ENCODE data around the gene ALLC.
"Not testable (repeated sequence)": the region's sequence is repeated elsewhere in the genome, so short reads cannot be mapped to it uniquely, and the experiment has no call there.

The ALLC gene

DNA sequence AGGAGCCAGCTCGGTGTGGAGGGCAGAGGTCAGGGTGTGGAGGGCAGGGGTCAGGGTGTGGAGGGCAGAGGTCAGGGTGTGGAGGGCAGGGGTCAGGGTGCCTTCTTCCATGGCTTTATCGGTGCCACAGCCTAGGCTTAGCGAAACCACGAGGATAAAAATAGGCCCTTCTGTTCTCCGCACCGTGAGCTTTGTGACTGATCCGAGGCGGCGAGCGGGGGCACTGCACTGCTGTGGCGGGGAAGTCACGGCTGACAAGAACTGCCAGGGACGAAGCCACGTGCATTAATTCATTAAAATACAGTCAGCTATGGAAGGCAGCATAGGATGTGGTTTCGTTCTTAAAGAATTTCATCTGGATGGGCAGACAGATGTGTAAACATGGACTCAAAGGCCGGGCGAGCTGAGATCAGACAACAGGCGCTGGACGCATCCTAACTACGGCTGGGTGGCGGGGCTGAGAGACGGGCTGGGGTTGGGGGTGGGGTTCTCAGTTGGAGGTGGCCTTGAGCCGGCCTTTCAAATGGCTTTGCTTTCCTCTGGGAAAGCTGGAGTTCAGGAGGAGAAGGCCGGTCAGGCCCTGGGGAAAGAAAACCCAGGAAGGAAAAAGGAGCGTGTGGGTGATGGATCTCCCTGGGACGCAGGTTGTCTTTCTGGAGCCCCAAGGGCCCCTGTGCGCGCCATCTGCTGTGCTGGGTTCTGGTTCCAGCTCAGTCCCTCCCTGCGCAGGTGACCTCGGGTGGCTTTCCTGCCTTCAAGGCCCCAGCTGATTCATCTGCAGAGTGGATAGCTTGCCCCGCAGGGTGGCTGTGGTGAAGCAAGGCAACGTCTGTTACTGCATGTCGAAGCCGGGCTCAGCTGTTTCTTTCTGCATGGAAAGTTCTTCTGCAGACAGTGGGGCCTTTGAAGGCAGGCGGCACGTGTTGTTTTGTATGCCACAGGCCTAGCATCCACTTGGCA lies 958 bp upstream of the ALLC start:
- no peak for DNase-seq

DNA sequence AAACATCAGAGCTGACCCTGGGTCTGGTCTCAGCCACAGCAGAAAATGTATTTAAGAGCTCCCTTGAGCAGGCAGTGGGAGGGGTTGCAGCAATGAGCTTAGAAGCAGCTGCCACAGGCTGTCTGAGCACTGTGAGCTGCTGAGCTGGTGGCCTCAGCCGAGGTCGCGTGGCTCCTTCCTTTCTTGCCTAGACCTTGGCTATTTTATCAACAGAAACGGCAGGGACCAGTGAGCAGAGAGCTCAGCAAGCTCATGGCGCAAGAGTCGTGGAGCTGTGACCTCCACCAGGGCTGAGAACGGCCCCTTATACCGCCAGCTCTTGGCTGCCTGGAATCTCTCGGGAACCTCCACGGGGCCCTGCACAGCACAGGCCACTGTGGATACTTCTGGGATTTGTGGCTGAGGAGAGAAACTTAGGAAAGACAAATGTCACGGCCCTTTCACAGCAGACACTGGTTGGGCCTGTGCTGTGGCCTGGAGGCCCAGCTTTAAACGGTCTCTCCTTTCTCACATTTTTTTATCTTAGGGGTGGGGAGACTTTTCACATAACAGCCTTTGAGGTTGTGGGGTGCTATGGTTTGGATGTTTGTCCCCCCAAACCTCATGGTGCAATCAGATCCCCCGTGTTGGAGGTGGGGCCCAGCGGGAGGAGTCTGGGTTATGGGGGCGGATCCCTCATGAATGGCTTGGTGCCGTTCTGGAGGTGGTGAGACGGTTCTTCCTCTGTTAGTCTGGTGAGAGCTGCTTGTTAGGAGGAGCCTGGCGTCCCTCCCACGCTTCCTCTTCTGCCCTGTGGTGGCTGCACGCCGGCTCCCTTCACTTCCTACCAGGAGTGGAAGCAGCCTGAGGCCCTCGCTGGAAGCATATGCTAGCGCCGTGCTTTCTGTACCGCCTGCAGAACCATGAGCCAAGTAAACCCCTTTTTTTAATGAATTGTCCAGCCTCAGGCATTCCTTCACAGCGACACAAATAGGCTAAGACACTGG lies 1.7 kb downstream of the ALLC start:
- DNase-seq = no peak

DNA sequence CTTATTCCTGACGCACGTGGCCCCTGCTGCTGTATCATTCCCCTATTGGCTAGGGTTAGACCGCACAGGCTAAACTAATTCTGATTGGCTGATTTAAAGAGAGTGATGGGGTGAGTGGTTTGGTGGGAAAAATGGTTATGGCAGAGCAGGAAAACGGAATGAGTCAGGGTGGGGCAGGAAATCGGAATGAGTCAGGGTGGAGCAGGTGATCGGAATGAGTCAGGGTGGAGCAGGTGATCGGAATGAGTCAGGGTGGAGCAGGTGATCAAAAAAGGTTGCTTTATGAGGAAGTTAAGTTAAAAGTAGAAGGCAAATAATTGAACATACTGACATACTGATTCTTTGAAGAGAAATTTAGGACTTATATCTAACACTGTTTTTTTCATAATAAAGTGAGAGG lies 2.6 kb downstream of the ALLC start:
- not testable (repeated sequence) for DNase-seq

DNA sequence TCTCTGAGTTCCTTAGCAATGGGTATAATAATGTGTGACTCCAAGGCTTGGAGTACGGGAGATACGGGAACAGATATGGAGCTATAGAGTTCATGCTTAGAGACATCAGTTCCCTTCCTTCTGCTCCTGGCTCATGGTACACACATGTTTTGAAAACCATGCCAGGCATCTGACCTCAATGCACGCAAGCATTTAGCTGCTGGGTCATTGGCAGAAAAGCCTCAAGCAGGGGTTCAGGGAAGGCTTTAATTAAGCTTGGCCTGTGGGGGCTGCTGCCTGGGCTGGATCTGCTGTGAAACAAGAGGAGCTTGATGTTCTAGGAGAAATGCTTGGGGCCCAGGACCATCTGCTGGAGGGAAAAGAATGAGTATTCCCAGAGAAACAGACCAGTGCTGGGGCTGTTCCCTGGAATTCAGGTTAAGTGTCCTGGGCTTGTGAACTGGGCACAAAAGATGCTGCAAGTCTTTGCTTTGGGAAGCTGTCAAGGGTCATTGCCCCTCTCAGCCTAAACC lies 3.2 kb downstream of the ALLC start:
- no peak for DNase-seq

DNA sequence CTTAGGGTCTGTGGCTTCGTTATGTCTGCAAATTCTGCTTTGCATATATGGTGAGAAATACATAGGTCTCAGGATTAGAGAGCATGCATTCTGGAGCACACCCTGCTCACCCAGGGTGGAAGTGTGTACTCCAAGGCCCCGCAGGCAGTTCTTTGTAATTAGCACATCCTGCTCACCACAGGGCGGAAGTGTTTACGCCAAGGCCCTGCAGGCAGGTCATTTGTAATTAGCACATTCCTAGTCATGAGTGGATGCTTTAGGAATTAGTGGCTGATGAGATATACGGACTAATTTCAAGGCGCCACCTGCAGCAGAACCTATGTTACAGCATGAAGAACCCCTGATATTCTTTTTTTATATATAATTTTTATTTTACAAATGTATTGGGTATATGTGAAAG lies 4.2 kb downstream of the ALLC start:
- DNase-seq = no peak

DNA sequence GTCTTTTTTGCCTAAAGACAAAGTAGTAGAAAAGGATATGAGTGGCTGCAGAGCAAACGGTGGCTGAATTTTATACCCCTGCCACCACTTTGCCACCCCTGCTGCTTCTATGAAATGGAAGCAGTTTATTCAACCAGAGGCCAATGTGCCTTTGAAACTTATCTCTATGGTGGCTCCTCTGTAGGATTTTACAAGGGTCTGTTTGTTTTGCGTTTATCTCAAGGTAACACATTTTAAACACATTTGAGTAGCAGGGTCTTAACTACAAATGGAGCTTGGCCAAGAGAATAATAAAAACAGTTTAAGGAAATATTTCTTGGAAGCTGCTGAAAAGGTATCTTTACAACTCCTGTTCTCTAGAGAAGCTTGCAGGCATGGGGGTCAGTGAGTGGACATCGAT lies 6.1 kb downstream of the ALLC start:
- no peak for DNase-seq

DNA sequence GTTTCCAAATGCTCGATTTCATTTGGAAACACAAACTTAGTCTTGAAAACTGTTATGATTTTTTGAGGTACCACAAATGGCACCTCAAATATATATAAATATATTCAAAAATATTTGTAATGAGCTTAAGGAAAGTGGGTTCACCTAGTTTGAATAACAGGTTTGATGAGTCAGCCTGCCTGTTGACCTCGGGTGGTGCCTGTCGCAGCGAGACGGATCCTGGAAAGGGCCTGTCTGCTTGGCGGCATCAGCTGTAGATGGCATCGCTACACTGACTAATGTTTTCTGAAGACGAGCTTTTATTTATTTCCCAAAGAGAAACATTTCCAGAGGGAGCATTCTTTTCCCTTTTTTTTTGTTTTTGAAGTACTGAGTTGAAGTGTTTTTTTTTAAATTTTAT lies 6.9 kb downstream of the ALLC start:
- no peak for DNase-seq

DNA sequence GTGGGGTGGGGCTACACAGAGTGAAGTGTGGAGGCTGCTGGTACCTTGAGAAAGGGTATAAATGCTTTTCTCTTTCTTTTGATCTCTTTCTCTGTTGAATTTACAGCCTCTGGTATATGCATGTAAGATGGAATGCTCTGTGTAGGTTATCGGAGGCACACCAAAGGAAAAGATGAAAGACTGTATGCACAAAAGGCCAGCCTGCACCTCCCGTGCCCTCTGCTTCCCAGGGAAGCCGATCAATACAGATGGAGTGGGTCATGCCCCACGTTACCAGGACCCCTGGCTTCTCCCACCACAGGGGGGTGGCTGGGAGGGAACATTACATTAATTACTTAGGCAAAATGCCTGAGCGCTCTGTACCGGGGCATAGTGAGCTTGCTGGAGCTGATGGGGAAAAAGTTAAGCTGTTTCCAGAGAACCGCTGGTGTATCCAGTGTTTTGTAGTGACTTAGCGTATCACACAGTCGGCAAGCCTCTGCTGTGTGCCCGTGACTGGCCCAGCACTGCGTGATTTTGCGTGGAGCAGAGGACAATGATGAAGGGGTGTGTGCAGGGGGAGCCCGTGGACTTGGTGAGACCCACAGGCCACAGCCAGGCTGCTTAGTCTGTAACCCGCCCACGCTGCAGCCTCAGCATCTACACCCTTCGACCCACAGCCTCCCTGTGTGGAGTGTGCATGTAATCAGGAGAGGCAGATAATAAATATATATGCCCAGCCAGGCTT lies 8.0 kb downstream of the ALLC start:
- no peak for DNase-seq

DNA sequence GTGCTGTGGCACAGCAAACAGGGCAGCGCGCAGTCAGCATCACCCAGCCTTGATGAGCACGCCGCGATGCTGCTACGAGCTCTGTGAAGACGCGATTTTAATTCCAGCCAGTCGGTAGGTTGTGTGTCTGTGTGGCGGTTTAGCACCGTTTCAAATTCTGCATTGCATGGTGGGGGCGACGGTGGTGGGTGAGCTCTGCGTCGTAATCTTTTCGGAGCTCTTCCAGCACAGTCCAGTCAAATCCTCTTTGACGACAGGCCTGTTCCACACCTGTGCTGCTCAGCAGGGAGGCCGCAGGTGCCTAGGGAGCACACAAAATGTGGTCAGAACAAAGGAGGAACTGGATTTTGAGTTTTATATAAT lies 8.6 kb downstream of the ALLC start:
- DNase-seq = no peak

DNA sequence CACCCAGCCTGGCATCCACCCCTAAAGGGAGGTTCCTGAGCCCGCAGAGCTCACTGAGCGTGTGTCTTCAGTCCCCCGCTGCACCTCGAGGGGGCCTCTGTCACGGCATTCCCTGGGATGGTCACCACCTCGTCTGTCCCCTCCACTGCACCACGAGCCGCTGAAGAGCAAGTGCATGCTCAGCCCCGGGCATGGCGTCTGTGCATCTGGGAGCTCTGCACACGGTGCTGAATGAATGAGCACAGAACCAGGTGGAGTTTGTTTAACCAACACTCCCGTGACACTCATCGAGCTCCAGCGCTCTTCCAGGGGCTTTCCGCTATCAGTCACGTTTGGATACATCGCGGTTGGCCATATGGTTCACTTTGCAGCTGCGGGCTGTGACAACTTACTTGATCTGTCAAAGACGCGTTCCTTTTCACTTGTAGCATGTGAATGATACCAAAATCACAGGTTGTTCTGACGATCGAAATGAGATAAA lies 9.2 kb downstream of the ALLC start:
- no peak for DNase-seq

DNA sequence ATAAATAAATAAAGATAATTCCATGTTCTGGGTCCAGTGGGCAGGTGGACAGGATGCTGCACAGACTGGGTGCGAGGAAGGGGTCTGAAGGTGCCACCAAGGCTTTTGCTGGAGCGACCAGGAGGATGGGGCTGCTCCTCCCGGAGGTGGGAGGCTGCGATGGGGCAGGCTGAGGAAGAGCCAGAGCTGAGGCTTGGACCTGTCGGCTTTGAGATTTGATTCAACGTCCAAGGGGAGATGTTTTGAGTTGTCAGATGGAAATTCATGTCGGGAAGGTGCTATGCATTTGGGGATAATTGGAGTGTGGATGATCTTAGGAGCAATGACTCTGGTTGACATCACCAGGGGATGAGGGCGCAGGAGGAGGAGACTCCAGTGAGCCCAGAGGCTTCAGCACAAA lies 11.7 kb downstream of the ALLC start:
- no peak for DNase-seq

DNA sequence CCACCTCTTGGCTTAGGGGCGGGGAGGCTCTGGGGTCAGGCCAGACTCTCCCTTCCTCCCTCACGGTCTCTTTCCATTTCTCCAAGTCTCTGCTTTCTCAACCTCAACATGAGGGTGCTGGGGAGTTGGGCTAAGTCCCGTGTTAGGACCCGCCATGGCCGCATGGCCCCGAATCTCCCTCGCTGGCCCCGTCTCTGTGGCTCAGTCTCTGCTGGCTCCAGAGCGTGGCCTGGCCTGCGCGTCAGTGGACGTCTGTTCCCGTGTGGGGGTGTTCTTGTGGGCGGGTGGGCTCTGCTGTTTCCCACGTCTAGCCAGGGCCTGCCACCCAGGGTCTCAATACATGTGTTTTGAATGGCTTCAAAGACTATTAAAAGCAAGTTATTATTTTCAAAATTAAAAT lies 12.4 kb downstream of the ALLC start:
- no peak for DNase-seq

DNA sequence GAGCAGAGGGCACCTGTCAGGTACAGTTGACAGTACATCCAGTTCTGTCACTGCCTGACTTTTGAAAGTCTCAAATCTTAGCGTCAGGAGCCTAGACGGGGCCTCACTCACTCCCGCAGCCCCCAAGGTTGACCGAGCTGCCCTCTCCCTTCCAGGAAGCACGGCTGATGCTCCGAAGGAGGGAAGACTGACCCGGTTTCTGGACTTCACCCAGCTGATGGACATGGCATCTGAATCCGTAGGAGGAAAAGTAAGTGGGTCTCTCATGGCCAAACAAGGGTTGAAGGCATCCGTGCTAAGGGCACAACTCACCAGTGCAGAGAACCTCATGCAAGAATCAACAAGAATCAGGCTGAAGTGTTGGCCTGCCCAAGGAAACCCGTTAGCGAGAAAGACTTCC lies 12.9 kb downstream of the ALLC start:
- DNase-seq = no peak

DNA sequence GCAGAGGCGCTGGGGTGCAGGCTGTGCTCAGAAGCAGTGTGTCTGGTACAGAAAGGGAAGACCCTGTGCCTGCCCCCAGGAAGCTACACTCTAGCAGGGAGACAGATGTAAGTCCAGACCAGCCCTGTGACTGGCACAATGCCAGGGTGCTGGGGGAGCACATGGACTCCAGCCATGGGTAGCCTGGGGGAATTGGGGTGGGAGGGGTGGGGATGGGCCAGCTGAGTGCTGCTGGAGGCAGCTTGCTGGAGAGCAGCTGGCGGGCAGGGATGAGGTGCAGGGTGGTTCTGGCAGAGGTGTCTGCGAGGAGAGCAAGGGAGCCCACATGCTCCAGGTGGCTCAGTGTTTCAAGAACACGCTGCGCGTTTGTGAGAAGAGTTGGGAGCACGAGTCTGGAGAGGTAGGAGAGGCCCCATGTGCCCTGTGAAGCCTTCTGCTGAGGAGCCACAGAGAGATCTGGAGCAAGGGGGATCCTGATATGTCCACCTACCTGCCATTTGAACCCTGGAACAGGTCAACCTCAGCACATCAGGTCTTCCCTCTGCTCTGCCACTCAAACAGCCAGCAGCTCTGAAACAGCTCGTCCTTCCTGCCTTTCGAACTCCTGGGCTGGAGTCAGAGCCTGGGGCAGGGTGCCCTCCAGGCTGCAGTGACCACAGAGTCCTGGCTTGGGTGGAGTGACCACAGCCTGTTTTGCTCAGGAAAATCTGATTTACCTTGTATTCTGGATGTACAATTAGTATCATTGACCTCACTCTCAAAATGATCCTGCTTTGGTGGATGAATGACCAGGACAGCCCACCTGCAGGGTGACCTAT lies 15.1 kb downstream of the ALLC start:
- DNase-seq = no peak

DNA sequence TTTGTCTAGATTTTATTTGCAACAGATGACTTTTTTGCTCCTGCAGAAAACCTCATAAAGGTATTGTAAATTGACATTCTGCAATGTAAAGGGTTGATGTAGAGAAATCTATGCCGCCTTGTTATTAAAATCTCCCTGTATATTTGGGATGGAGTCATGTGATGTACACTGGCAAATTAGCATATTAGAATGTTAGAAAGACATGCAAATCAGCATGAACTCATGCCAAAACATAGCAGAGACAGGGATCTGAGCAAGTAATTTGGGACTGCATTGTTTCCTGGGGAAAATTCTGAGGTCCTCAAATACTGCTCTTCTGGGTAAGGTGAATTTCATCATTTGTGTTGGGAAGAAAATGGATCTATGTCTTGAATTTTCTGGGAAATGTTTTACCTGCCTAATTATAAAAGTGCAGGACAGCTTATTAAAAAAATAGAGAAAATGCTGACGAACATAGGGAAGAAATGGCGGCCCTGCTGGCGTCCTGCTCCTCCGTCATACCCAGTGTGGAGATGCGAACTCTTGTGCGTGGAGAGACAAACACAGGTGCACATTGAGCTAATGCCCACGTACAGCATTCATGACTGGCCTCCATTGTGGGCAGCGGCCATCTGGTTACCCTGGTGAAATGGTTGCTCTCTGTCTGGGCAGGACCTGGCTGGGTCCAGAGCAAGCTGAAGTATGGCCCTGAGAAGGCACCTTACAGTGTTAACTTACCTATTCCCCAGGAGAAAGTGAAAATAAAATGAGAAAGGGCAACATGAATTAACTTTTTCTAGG lies 16.3 kb downstream of the ALLC start:
- DNase-seq = no peak

DNA sequence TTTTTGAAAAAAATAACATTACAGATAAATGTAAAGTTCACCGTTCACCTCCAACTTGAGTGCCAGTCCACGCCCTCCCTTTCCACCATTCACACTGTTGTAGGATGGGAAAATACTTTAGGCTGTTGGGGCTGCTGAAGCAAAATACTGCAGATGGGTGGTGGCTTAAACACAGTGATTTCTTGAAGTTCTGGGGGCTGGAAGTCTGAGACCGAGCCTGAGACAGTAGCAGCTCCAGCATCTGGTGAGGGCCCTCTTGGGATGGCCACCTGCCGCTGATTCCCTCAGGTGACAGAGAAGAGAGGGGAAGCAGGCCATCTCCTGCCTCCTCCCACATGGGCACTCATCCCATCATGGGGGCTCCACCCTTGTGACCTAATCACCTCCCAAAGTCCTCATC lies 17.7 kb downstream of the ALLC start:
- no peak for DNase-seq

DNA sequence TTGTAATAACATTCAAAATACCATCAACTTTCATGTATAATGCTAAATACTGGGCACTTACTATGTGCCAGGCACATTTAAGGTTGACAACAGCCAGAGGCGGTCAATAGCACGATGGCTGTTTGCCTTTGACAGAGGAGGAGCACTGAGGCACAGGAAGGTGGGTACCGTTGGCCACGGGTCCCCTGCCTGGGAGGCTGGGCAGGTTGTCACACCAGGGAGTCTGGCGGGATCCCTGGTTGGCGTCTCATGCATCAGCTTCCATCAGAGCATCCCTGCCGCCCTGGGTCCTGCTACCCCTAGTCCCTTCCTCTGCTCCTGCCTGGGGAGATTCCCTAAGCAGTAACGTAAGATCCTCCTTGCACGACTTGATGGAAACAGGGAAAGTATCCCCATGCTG lies 19.4 kb downstream of the ALLC start:
- no peak for DNase-seq

DNA sequence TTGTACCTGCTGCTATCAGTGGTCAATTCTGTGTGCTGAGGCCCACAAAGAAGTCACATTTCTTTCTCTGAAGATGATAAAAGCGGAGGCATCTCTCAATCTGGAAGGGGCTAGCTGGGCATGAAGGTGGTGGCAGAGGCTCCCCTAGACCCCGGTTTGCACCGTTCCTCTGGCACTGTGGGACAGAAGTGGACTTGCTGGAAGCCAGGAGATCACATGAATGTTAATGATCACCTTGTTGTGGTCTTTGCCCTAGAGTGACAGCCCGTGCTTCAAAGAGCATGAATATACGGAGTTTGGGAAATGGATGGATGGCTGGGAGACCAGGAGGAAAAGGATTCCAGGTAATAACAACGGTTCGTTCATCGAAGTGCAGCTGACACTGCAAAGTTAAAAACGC lies 20.2 kb downstream of the ALLC start:
- no peak for DNase-seq

DNA sequence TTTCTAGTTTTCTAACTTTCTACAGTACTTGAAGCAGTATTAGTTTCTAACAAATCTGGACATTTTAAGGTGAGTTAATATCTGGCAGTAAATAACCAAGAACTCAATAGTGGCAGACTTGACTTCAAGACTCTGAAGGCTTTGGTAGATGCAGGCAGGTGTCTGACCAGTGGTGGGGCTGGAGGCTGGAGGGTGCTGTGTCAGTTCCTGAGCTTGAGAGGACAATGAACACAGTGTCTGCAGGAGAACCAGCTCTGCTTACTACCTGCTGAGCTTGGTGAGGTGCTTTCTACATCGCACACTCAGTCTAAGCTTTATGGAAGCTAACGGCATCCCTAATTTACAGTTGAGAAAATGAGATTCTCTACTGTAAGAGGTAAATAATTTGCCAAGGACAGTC lies 21.2 kb downstream of the ALLC start:
- no peak for DNase-seq

DNA sequence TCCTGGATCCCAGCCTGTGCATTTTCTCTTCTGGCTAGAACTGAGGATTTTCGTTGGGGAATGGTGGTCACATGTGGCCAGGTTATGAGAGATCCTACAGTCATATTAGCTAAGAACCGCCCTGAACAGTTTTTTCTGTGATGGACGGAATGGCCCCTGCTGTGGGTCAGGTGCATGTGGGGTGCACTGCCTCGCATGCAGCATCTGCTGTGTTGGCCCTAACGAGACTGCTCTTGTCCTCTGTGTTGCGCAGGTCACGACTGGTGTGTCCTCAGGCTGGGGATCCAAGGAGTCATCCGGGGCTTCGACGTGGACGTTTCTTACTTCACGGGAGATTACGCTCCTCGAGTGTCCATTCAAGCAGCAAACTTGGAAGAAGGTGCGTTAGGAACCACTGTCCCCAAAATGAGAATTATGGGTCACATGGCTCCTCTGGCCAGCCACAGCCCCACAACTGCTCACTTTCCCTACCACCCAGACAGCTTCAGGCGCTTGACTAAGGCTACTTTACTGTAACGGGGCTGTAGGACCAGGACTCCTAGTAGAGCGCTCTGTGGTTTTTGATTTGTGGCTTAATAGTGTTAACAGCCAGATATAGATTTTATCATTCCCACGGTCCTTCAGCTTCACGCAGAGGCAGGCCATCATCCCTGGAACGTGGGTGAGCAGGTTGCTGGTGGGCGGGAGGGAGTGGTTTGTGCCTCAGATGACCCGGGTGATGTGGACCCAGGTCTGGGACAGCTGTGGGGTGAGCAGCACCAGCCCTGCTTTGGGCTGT lies 21.8 kb downstream of the ALLC start:
- no peak for DNase-seq
